Measurements from ENCODE around the gene MSI2. TPM values are rescaled to one million over a fixed set of nuclear protein-coding genes. Genes with fewer than 3 reads are reported as not detected.

The MSI2 gene
- total RNA-seq, 4 donors from 2014 or later: 15.9 to 22.9 (median 17.0) TPM

DNA sequence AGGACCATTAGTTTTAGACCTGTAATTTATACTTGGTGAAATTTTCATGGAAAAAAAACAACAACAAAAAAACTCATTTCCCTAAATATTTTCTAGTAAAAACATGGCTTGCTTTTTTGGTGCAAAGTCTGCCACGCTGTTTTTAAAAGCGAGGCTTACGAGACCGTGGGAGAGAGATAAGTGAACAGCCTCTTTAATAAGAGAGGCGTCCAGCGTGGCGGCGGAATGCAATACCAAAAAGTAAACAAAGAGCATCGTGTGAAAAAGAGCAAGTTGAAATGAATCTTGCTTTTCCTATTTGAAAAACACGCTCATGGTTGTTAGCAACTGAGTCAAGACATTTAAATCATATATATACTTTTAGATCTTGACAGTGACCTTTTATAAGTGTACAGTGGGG is 10.5 kb upstream of the MSI2 start:
- no peak for DNase-seq
- H3K9me3 ChIP-seq: no peaks in the 10 kb centered on the region
- H3K27ac ChIP-seq: no peak overlapping the region
- no peaks in the 10 kb centered on the region for H3K4me1 ChIP-seq
- H3K27me3 ChIP-seq: peaks cover 0 to 15% (median 0%) of the 10 kb centered on the region in 4 donors
- intact Hi-C loops (cut with DNase I): no loop called here
- TF ChIP-seq POLR2A (IDR thresholded peaks at IDR 0.05): no peak
- no peaks in the 10 kb centered on the region for H3K36me3 ChIP-seq
- H3K4me3 ChIP-seq: no peak overlapping the region
- 73 to 76% methylated on average over 10 of the region's 10 CpGs for whole genome bisulfite sequencing, 2 donors

DNA sequence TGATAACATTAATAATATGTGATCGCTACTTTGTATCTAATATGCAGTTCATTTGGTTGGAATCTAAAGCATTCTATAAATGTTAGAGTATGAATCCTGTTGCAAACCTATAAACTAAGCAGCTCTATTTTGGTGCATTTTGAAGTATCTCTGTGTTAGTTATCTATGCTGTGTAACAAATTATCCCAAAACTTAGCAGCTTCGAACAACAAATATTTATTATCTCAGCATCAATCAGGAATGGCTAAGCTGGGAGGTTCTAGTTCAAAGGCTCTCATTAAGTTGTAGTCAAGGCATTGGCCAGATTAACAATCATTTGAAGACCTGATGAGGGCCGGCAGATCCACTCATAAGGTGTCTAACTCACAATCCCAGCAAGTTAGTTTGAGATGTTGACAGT is 10.1 kb upstream of the MSI2 start:
- Histone ChIP-seq H3K9me3 (no peaks in the 10 kb centered on the region), H3K4me1 (no peaks in the 10 kb centered on the region), H3K36me3 (no peaks in the 10 kb centered on the region), H3K27ac (no peak overlapping the region), H3K27me3 (peaks cover 0 to 15% (median 0%) of the 10 kb centered on the region in 4 donors), H3K4me3 (no peak overlapping the region)
- TF ChIP-seq, protein P1, sequence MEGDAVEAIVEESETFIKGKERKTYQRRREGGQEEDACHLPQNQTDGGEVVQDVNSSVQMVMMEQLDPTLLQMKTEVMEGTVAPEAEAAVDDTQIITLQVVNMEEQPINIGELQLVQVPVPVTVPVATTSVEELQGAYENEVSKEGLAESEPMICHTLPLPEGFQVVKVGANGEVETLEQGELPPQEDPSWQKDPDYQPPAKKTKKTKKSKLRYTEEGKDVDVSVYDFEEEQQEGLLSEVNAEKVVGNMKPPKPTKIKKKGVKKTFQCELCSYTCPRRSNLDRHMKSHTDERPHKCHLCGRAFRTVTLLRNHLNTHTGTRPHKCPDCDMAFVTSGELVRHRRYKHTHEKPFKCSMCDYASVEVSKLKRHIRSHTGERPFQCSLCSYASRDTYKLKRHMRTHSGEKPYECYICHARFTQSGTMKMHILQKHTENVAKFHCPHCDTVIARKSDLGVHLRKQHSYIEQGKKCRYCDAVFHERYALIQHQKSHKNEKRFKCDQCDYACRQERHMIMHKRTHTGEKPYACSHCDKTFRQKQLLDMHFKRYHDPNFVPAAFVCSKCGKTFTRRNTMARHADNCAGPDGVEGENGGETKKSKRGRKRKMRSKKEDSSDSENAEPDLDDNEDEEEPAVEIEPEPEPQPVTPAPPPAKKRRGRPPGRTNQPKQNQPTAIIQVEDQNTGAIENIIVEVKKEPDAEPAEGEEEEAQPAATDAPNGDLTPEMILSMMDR (IDR thresholded peaks at IDR 0.05): no peak
- no peak for TF ChIP-seq POLR2A (IDR thresholded peaks at IDR 0.05)
- no peak for DNase-seq
- intact Hi-C loops (cut with DNase I): no loop called here
- 98 to 100% methylated on average over 3 of the region's 3 CpGs for WGBS, 2 donors

DNA sequence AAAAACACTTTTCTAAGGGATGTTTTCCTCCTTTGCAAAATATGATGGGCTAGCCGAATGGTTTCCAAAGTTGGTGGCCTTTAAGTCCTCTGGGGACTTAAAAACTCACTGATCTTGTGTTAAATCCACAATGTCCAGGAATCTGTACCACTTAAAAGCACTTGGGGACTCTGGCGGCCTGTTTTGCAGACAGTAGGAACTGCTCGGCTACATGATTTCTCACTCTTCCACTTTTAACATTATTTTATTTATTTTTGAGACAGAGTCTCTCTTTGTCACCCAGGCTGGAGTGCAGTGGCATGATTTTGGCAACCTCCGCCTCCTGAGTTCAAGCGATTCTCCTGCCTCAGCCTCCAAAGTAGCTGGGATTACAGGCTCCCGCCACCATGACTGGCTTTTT is 9.1 kb upstream of the MSI2 start:
- Histone ChIP-seq H3K27ac (no peak overlapping the region), H3K9me3 (no peaks in the 10 kb centered on the region), H3K27me3 (peaks cover 0 to 15% (median 0%) of the 10 kb centered on the region in 4 donors), H3K36me3 (no peaks in the 10 kb centered on the region), H3K4me3 (no peak overlapping the region), H3K4me1 (no peaks in the 10 kb centered on the region)
- intact Hi-C loops (cut with DNase I): no loop called here
- TF ChIP-seq, protein P1 (IDR thresholded peaks at IDR 0.05): no peak
- TF ChIP-seq POLR2A (IDR thresholded peaks at IDR 0.05): no peak
- WGBS, 2 donors: 94 to 95% methylated on average over 6 of the region's 6 CpGs
- DNase-seq: no peak

DNA sequence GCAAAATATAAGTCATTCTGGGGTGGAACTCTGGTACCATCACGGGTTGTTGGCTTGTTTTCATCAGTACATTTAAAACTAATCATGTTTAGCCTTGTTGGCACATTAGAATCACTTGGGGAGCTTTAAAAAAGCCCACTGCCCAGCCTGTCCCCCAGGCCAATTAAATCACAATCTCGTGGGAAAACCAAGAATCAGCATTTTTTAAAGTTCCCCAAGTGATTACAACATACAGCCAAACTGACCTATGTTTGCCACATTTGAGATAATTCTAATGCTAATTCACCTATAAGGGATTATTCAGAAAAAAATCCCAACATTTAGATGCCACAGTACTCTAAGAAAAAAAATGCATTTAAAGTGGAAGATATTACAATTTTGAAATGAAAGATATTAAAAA is 8.4 kb upstream of the MSI2 start:
- TF ChIP-seq, protein P1 (IDR thresholded peaks at IDR 0.05): no peak
- H3K36me3 ChIP-seq: no peaks in the 10 kb centered on the region
- no peak for DNase-seq
- H3K4me3 ChIP-seq: no peak overlapping the region
- no peaks in the 10 kb centered on the region for H3K4me1 ChIP-seq
- WGBS, 2 donors: 38 to 74% methylated on average over 2 of the region's 2 CpGs
- peaks cover 0 to 15% (median 0%) of the 10 kb centered on the region in 4 donors for H3K27me3 ChIP-seq
- no peaks in the 10 kb centered on the region for H3K9me3 ChIP-seq
- intact Hi-C loops (cut with DNase I): no loop called here
- no peak overlapping the region for H3K27ac ChIP-seq

DNA sequence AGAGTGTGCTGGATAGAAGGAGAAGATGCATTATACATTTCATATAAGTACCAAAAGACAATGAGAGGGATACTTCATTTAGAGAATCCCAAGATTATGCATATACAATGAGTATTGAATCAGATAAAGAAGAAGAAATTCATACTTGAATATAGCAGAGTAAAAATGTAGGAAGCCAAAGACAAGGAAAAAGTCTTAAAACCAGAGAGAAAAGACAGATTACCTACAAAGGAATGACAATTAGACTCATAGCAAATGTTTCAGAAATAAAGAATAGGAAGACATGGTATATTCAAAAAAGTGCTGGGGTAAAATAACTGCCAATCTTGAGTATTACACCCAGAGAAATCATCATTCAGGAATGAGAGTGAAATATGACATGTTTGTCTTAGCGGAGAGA is 6.8 kb upstream of the MSI2 start:
- no peaks in the 10 kb centered on the region for H3K4me1 ChIP-seq
- intact Hi-C loops (cut with DNase I): no loop called here
- no peak overlapping the region for H3K27ac ChIP-seq
- 95 to 100% methylated on average over 1 of the region's 1 CpG for WGBS, 2 donors
- H3K4me3 ChIP-seq: no peak overlapping the region
- H3K36me3 ChIP-seq: no peaks in the 10 kb centered on the region
- H3K9me3 ChIP-seq: no peaks in the 10 kb centered on the region
- no peak for DNase-seq
- H3K27me3 ChIP-seq: peaks cover 0 to 4% (median 0%) of the 10 kb centered on the region in 4 donors
- TF ChIP-seq, protein P1 (IDR thresholded peaks at IDR 0.05): no peak
- no peak for TF ChIP-seq POLR2A (IDR thresholded peaks at IDR 0.05)

DNA sequence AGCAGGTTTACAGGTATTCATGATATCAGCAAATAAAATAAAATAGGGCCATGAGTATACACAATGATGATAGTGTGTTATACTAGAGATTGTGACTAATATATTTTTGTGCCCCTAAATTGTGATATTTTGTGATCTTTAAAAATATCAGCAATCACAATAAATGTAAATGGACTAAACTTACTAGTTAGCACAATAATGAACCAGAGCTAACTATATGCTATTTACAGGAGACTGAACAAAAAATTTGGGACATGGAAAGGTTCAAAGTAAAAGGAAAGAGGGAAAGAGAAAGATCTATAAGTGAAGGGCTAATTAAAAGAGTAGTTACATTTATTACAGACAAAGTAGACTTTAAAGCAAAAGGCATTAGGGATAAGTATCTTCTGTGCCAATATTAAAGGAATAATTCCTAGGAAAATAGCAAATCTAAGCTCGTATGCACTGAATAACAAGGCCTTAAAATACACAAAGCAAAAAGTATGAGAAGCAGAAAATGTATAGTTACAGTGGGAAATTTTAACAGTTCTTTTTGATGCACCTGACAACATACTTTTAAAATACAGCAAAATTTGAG is 5.0 kb upstream of the MSI2 start:
- Histone ChIP-seq H3K36me3 (no peaks in the 10 kb centered on the region), H3K9me3 (no peaks in the 10 kb centered on the region), H3K27me3 (no peaks in the 10 kb centered on the region), H3K4me1 (peaks cover 0 to 7% (median 0%) of the 10 kb centered on the region in 3 donors), H3K27ac (no peak overlapping the region), H3K4me3 (no peak overlapping the region)
- no peak for DNase-seq
- 71 to 96% methylated on average over 1 of the region's 1 CpG for WGBS, 2 donors
- TF ChIP-seq, protein P1 (IDR thresholded peaks at IDR 0.05): no peak
- no peak for TF ChIP-seq POLR2A (IDR thresholded peaks at IDR 0.05)
- intact Hi-C loops (cut with DNase I): no loop called here
